ENCODE data around the gene THSD4. TPM values are rescaled to one million over a fixed set of nuclear protein-coding genes. Genes with fewer than 3 reads are reported as not detected.

The THSD4 gene
- total RNA-seq, 1 donor from 2014 or later = 2.5 TPM

GRCh38 chr15:71230303-71230702 lies 115.0 kb downstream of the THSD4 start:
- Mint-ChIP-seq H3K4me3 (ENCODE audit: unreplicated experiment) (no peak overlapping the region), H3K4me1 (ENCODE audit: low read depth, unreplicated experiment) (no peaks in the 10 kb centered on the region), H3K36me3 (ENCODE audit: low read depth, unreplicated experiment) (no peaks in the 10 kb centered on the region), H3K9me3 (ENCODE audit: unreplicated experiment) (peaks cover 1% of the 10 kb centered on the region), H3K27ac (ENCODE audit: unreplicated experiment) (no peak overlapping the region), H3K27me3 (ENCODE audit: low read depth, unreplicated experiment) (peaks cover 2% of the 10 kb centered on the region)
- no peak for FAIRE-seq
- DNase-seq (ENCODE audit: low read depth) = no peak
- Histone ChIP-seq H3K9ac (ENCODE audit: low read length) (no peak overlapping the region), H3K9me3 (ENCODE audit: insufficient read depth, low read depth, low read length) (no peaks in the 10 kb centered on the region), H3K4me3 (ENCODE audit: insufficient read depth, low read depth, low read length) (no peak overlapping the region), H3K36me3 (ENCODE audit: insufficient read depth, low read length) (no peaks in the 10 kb centered on the region), H2AFZ (ENCODE audit: low read depth, low read length) (no peak overlapping the region), H3K79me2 (ENCODE audit: insufficient read depth, low read length) (no peaks in the 10 kb centered on the region), H3K27ac (ENCODE audit: low read depth, low read length) (no peak overlapping the region), H3K4me2 (ENCODE audit: low read length) (no peak overlapping the region), H3K4me1 (ENCODE audit: insufficient read depth, low read length) (no peaks in the 10 kb centered on the region), H3K27me3 (ENCODE audit: insufficient read depth, low read length) (no peaks in the 10 kb centered on the region), H4K20me1 (ENCODE audit: insufficient read depth, low read length) (no peaks in the 10 kb centered on the region)
- TF ChIP-seq EZH2 (IDR thresholded peaks at IDR 0.05; ENCODE audit: insufficient read depth, low read length) = no peak
- TF ChIP-seq CTCF (IDR thresholded peaks at IDR 0.05; ENCODE audit: insufficient read depth, low read depth, low read length) = no peak

GRCh38 chr15:71231758-71232157 lies 116.5 kb downstream of the THSD4 start:
- FAIRE-seq = no peak
- no peaks in the 10 kb centered on the region for H3K4me1 Mint-ChIP-seq (ENCODE audit: low read depth, unreplicated experiment)
- H3K36me3 ChIP-seq (ENCODE audit: insufficient read depth, low read length) = no peaks in the 10 kb centered on the region
- H3K9me3 Mint-ChIP-seq (ENCODE audit: unreplicated experiment) = peaks cover 1% of the 10 kb centered on the region
- H3K27ac Mint-ChIP-seq (ENCODE audit: unreplicated experiment) = no peak overlapping the region
- H4K20me1 ChIP-seq (ENCODE audit: insufficient read depth, low read length) = no peaks in the 10 kb centered on the region
- no peak overlapping the region for H2AFZ ChIP-seq (ENCODE audit: low read depth, low read length)
- no peaks in the 10 kb centered on the region for H3K27me3 ChIP-seq (ENCODE audit: insufficient read depth, low read length)
- peaks cover 2% of the 10 kb centered on the region for H3K27me3 Mint-ChIP-seq (ENCODE audit: low read depth, unreplicated experiment)
- TF ChIP-seq EZH2 (IDR thresholded peaks at IDR 0.05; ENCODE audit: insufficient read depth, low read length) (no peak), CTCF (IDR thresholded peaks at IDR 0.05; ENCODE audit: insufficient read depth, low read depth, low read length) (no peak)
- no peak overlapping the region for H3K9ac ChIP-seq (ENCODE audit: low read length)
- H3K4me3 Mint-ChIP-seq (ENCODE audit: unreplicated experiment) = no peak overlapping the region
- no peaks in the 10 kb centered on the region for H3K4me1 ChIP-seq (ENCODE audit: insufficient read depth, low read length)
- H3K4me3 ChIP-seq (ENCODE audit: insufficient read depth, low read depth, low read length) = no peak overlapping the region
- no peaks in the 10 kb centered on the region for H3K36me3 Mint-ChIP-seq (ENCODE audit: low read depth, unreplicated experiment)
- DNase-seq (ENCODE audit: low read depth) = no peak
- H3K79me2 ChIP-seq (ENCODE audit: insufficient read depth, low read length) = no peaks in the 10 kb centered on the region
- H3K4me2 ChIP-seq (ENCODE audit: low read length) = no peak overlapping the region
- no peak overlapping the region for H3K27ac ChIP-seq (ENCODE audit: low read depth, low read length)
- H3K9me3 ChIP-seq (ENCODE audit: insufficient read depth, low read depth, low read length) = no peaks in the 10 kb centered on the region

GRCh38 chr15:71232411-71232810 lies 117.1 kb downstream of the THSD4 start:
- TF ChIP-seq CTCF (IDR thresholded peaks at IDR 0.05; ENCODE audit: insufficient read depth, low read depth, low read length) (no peak), EZH2 (IDR thresholded peaks at IDR 0.05; ENCODE audit: insufficient read depth, low read length) (no peak)
- Histone ChIP-seq H3K9me3 (ENCODE audit: insufficient read depth, low read depth, low read length) (no peaks in the 10 kb centered on the region), H3K4me1 (ENCODE audit: insufficient read depth, low read length) (no peaks in the 10 kb centered on the region), H3K27ac (ENCODE audit: low read depth, low read length) (no peak overlapping the region), H3K79me2 (ENCODE audit: insufficient read depth, low read length) (no peaks in the 10 kb centered on the region), H3K27me3 (ENCODE audit: insufficient read depth, low read length) (no peaks in the 10 kb centered on the region), H3K36me3 (ENCODE audit: insufficient read depth, low read length) (no peaks in the 10 kb centered on the region), H4K20me1 (ENCODE audit: insufficient read depth, low read length) (no peaks in the 10 kb centered on the region), H3K4me2 (ENCODE audit: low read length) (no peak overlapping the region), H2AFZ (ENCODE audit: low read depth, low read length) (no peak overlapping the region), H3K4me3 (ENCODE audit: insufficient read depth, low read depth, low read length) (no peak overlapping the region), H3K9ac (ENCODE audit: low read length) (no peak overlapping the region)
- no peaks in the 10 kb centered on the region for H3K36me3 Mint-ChIP-seq (ENCODE audit: low read depth, unreplicated experiment)
- H3K27ac Mint-ChIP-seq (ENCODE audit: unreplicated experiment) = no peak overlapping the region
- peaks cover 2% of the 10 kb centered on the region for H3K27me3 Mint-ChIP-seq (ENCODE audit: low read depth, unreplicated experiment)
- peak; percentile 15 for DNase-seq (ENCODE audit: low read depth)
- no peak overlapping the region for H3K4me3 Mint-ChIP-seq (ENCODE audit: unreplicated experiment)
- no peak for FAIRE-seq
- H3K4me1 Mint-ChIP-seq (ENCODE audit: low read depth, unreplicated experiment) = peaks cover under 1% of the 10 kb centered on the region
- peaks cover 1% of the 10 kb centered on the region for H3K9me3 Mint-ChIP-seq (ENCODE audit: unreplicated experiment)
